Pulmonary artery endothelial cell (primary cell): Measurements from ENCODE around the gene ZSCAN21. TPM values are rescaled to one million over a fixed set of nuclear protein-coding genes. Genes with fewer than 3 reads are reported as not detected.
"Not testable (repeated sequence)": the region's sequence is repeated elsewhere in the genome, so short reads cannot be mapped to it uniquely, and the experiment has no call there.

Experiments used
- DNase-seq: peaks from one replicate; pipeline ENCODE4 v3.0.0-alpha.2; 2011; ENCODE audit warnings: low read depth, low spot score
- total RNA-seq: library from RNA; depleted of rRNA; stranded (reverse); fragments of >200 nt; gene quantifications from 2 replicates; pipeline ENCODE4 v1.2.3, GENCODE V29; 2014

The ZSCAN21 gene
- 7.0 and 9.3 TPM in 2 replicates for total RNA-seq

GRCh38 chr7:100049441-100050291 is at the start of gene ZSCAN21:
ZSCAN21 (plus strand) TSS chr7:100049774; CDS start chr7:100057007, 7,233 bp downstream.
- peak; percentile 24 for DNase-seq

- no peak for DNase-seq
Measured at GRCh38 chr7:100000239-100000638, 49.3 kb upstream of the ZSCAN21 start.

- no peak for DNase-seq
Measured at GRCh38 chr7:100003711-100004661, 45.6 kb upstream of the ZSCAN21 start.

- no peak for DNase-seq
Measured at GRCh38 chr7:100007887-100008286, 41.7 kb upstream of the ZSCAN21 start.

GRCh38 chr7:100008525-100008924 is 41.0 kb upstream of the ZSCAN21 start:
- no peak for DNase-seq

GRCh38 chr7:100009952-100010351 is 39.6 kb upstream of the ZSCAN21 start:
- not testable (repeated sequence) for DNase-seq

GRCh38 chr7:100010901-100011300 is 38.7 kb upstream of the ZSCAN21 start:
- DNase-seq, result no peak

GRCh38 chr7:100011516-100011915 is 38.1 kb upstream of the ZSCAN21 start:
- no peak for DNase-seq

GRCh38 chr7:100012385-100013327 is 36.9 kb upstream of the ZSCAN21 start:
- DNase-seq, result not testable (repeated sequence)

- no peak for DNase-seq
Measured at GRCh38 chr7:100013328-100013676, 36.3 kb upstream of the ZSCAN21 start.

- peak; percentile 78 for DNase-seq
Measured at GRCh38 chr7:100015232-100016214, 34.1 kb upstream of the ZSCAN21 start, which contains the start of gene ZKSCAN1. ZKSCAN1 (plus strand) TSS chr7:100015596; CDS start chr7:100023507, 7,911 bp downstream.

- no peak for DNase-seq
Measured at GRCh38 chr7:100016215-100016901, 33.2 kb upstream of the ZSCAN21 start.

GRCh38 chr7:100017300-100017699 is 32.3 kb upstream of the ZSCAN21 start:
- DNase-seq, result no peak

- DNase-seq, result no peak
Measured at GRCh38 chr7:100017875-100018274, 31.7 kb upstream of the ZSCAN21 start.

GRCh38 chr7:100019908-100020307 is 29.7 kb upstream of the ZSCAN21 start:
- no peak for DNase-seq

GRCh38 chr7:100021297-100021696 is 28.3 kb upstream of the ZSCAN21 start:
- DNase-seq, result no peak

GRCh38 chr7:100022621-100023020 is 27.0 kb upstream of the ZSCAN21 start:
- DNase-seq, result no peak

- DNase-seq, result no peak
Measured at GRCh38 chr7:100023526-100023925, 26.0 kb upstream of the ZSCAN21 start.

- no peak for DNase-seq
Measured at GRCh38 chr7:100024020-100024619, 25.5 kb upstream of the ZSCAN21 start.
